ENCODE measurements around the gene CNTN6.

Gene CNTN6

DNA sequence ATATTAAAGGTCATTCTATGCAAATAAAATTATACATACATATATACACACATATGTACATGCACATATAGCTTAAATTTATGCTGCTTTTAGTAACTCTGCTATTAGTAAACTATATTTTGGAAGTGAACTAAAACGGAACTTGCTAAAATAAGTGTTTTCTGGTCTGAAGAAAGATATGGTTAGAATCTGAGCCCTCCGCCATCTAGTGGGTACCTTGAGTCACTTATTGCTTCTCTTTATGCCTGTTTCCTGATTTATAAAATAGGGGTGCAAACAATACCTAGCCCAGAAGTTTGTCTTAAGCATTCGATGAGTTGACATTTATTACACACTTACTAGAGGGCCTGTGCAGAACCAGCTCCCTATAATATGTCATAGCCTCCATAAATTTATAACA lies 255.7 kb downstream of the CNTN6 start:
- no peaks in the 10 kb centered on the region for H3K9me3 ChIP-seq (ENCODE audit: insufficient read depth, low read depth, low read length)
- H3K9ac ChIP-seq (ENCODE audit: low read depth, low read length, poor library complexity, severe bottlenecking): no peak overlapping the region
- H3K27me3 ChIP-seq (ENCODE audit: insufficient read depth, low read length, poor library complexity, severe bottlenecking): no peaks in the 10 kb centered on the region
- no peaks in the 10 kb centered on the region for H3K79me2 ChIP-seq (ENCODE audit: insufficient read depth, low read length)
- H3K4me2 ChIP-seq (ENCODE audit: low read depth, low read length, poor library complexity, severe bottlenecking): no peak overlapping the region
- no peaks in the 10 kb centered on the region for H3K4me1 ChIP-seq (ENCODE audit: insufficient read depth, low read length, poor library complexity, severe bottlenecking)
- H3K36me3 ChIP-seq (ENCODE audit: insufficient read depth, low read length): no peaks in the 10 kb centered on the region
- no peak for TF ChIP-seq EZH2phosphoT487 (IDR thresholded peaks at IDR 0.05; ENCODE audit: borderline replicate concordance)
- TF ChIP-seq, protein P1, sequence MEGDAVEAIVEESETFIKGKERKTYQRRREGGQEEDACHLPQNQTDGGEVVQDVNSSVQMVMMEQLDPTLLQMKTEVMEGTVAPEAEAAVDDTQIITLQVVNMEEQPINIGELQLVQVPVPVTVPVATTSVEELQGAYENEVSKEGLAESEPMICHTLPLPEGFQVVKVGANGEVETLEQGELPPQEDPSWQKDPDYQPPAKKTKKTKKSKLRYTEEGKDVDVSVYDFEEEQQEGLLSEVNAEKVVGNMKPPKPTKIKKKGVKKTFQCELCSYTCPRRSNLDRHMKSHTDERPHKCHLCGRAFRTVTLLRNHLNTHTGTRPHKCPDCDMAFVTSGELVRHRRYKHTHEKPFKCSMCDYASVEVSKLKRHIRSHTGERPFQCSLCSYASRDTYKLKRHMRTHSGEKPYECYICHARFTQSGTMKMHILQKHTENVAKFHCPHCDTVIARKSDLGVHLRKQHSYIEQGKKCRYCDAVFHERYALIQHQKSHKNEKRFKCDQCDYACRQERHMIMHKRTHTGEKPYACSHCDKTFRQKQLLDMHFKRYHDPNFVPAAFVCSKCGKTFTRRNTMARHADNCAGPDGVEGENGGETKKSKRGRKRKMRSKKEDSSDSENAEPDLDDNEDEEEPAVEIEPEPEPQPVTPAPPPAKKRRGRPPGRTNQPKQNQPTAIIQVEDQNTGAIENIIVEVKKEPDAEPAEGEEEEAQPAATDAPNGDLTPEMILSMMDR (conservative IDR thresholded peaks at IDR 0.05; ENCODE audit: low read length): no peak
- no peaks in the 10 kb centered on the region for H3K9me2 ChIP-seq (replicated peaks; ENCODE audit: low read depth, low read length)
- H3K4me3 ChIP-seq (ENCODE audit: low read length, poor library complexity, severe bottlenecking): no peak overlapping the region
- no peaks in the 10 kb centered on the region for H3F3A ChIP-seq (ENCODE audit: low read depth)
- H2AFZ ChIP-seq (ENCODE audit: low read length): no peak overlapping the region
- H4K20me1 ChIP-seq (ENCODE audit: insufficient read depth, low read length, poor library complexity, severe bottlenecking): no peaks in the 10 kb centered on the region

DNA sequence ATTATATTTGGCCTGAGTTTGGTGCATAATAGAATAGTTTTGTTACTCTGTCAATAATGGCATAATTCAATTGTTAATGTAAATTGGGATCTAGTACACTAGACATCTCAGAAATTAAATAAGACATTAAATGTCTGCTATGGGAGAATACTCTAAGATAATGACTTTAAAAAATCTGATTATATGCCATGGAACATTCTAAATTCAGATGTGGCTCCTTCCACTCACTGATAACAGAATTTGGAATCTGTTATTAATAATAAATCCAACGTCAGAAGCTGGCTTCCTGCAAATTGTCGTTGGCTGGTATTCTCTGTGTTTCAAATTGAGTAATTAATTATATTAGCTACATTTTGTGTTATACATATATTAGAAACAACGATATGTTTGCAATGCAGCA lies 258.1 kb downstream of the CNTN6 start:
- H3K4me1 ChIP-seq (ENCODE audit: insufficient read depth, low read length, poor library complexity, severe bottlenecking): no peaks in the 10 kb centered on the region
- no peak overlapping the region for H3K4me2 ChIP-seq (ENCODE audit: low read depth, low read length, poor library complexity, severe bottlenecking)
- H3K27me3 ChIP-seq (ENCODE audit: insufficient read depth, low read length, poor library complexity, severe bottlenecking): no peaks in the 10 kb centered on the region
- no peak overlapping the region for H3K4me3 ChIP-seq (ENCODE audit: low read length, poor library complexity, severe bottlenecking)
- H3K36me3 ChIP-seq (ENCODE audit: insufficient read depth, low read length): no peaks in the 10 kb centered on the region
- no peaks in the 10 kb centered on the region for H3K9me2 ChIP-seq (replicated peaks; ENCODE audit: low read depth, low read length)
- no peak overlapping the region for H3K9ac ChIP-seq (ENCODE audit: low read depth, low read length, poor library complexity, severe bottlenecking)
- no peaks in the 10 kb centered on the region for H3F3A ChIP-seq (ENCODE audit: low read depth)
- H4K20me1 ChIP-seq (ENCODE audit: insufficient read depth, low read length, poor library complexity, severe bottlenecking): no peaks in the 10 kb centered on the region
- H3K9me3 ChIP-seq (ENCODE audit: insufficient read depth, low read depth, low read length): no peaks in the 10 kb centered on the region
- no peak for TF ChIP-seq EZH2phosphoT487 (IDR thresholded peaks at IDR 0.05; ENCODE audit: borderline replicate concordance)
- TF ChIP-seq, protein P1 (conservative IDR thresholded peaks at IDR 0.05; ENCODE audit: low read length): no peak
- no peaks in the 10 kb centered on the region for H3K79me2 ChIP-seq (ENCODE audit: insufficient read depth, low read length)
- no peak overlapping the region for H2AFZ ChIP-seq (ENCODE audit: low read length)

DNA sequence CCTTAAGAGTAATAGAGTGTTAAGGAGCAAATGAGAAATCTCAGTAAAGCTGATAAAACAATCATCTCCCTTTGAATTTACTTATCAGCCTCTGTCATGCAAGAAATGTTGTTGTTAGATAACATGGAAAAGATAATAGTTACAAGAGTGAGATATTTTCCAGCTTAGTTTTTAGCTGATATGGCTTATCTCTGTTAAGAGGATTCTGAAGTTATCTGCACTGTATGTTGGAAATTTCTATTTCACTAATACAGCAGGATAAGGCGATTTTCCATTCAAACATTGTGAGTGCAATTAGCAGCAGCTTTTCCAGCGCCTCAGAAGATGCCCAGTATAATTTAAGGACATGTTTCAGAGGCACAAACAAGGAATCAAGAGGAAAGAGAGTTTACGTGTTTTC lies 262.9 kb downstream of the CNTN6 start:
- no peak overlapping the region for H2AFZ ChIP-seq (ENCODE audit: low read length)
- H3K36me3 ChIP-seq (ENCODE audit: insufficient read depth, low read length): no peaks in the 10 kb centered on the region
- no peak overlapping the region for H3K9ac ChIP-seq (ENCODE audit: low read depth, low read length, poor library complexity, severe bottlenecking)
- no peaks in the 10 kb centered on the region for H3K9me2 ChIP-seq (replicated peaks; ENCODE audit: low read depth, low read length)
- H3K27me3 ChIP-seq (ENCODE audit: insufficient read depth, low read length, poor library complexity, severe bottlenecking): no peaks in the 10 kb centered on the region
- H3K4me2 ChIP-seq (ENCODE audit: low read depth, low read length, poor library complexity, severe bottlenecking): no peak overlapping the region
- no peaks in the 10 kb centered on the region for H3K4me1 ChIP-seq (ENCODE audit: insufficient read depth, low read length, poor library complexity, severe bottlenecking)
- H3K4me3 ChIP-seq (ENCODE audit: low read length, poor library complexity, severe bottlenecking): no peak overlapping the region
- H4K20me1 ChIP-seq (ENCODE audit: insufficient read depth, low read length, poor library complexity, severe bottlenecking): no peaks in the 10 kb centered on the region
- TF ChIP-seq, protein P1 (conservative IDR thresholded peaks at IDR 0.05; ENCODE audit: low read length): no peak
- no peak for TF ChIP-seq EZH2phosphoT487 (IDR thresholded peaks at IDR 0.05; ENCODE audit: borderline replicate concordance)
- H3F3A ChIP-seq (ENCODE audit: low read depth): no peaks in the 10 kb centered on the region
- H3K79me2 ChIP-seq (ENCODE audit: insufficient read depth, low read length): no peaks in the 10 kb centered on the region
- no peaks in the 10 kb centered on the region for H3K9me3 ChIP-seq (ENCODE audit: insufficient read depth, low read depth, low read length)
